GM12891 (cell line): ENCODE measurements around the gene POC5. TPM values are rescaled to one million over a fixed set of nuclear protein-coding genes. Genes with fewer than 3 reads are reported as not detected.
A peak's percentile ranks its signal among the peaks of the same experiment; 100 is the strongest.
"Not testable (repeated sequence)": the region's sequence is repeated elsewhere in the genome, so short reads cannot be mapped to it uniquely, and the experiment has no call there.

Experiments used
- DNase-seq: peaks from one replicate; pipeline ENCODE4 v3.0.0; 2011; ENCODE audit warnings: low spot score; ENCODE audit not compliant: insufficient read length
- FAIRE-seq: peaks from 2 replicates; lab custom pipeline; 2011; peaks lifted over from hg19 to GRCh38; lab: Jason Lieb, UNC
- PAX5 ChIP-seq: IDR thresholded peaks from 2 replicates; pipeline ENCODE4 v1.6.1; 2011; ENCODE audit warnings: low read length, moderate library complexity, mild to moderate bottlenecking; ENCODE audit not compliant: insufficient read depth, severe bottlenecking
- POLR2A ChIP-seq: IDR thresholded peaks from 2 replicates; pipeline ENCODE4 v1.6.1; 2011; ENCODE audit warnings: low read depth, low read length, control low read depth
- POLR2AphosphoS5 ChIP-seq: IDR thresholded peaks from 2 replicates; pipeline ENCODE4 v1.6.1; 2011; ENCODE audit warnings: low read depth, low read length, control low read depth
- POU2F2 ChIP-seq: IDR thresholded peaks from 2 replicates; pipeline ENCODE4 v1.6.1; 2011; ENCODE audit warnings: low read depth, mild to moderate bottlenecking, control low read depth, low read length, moderate library complexity
- SPI1 ChIP-seq: IDR thresholded peaks from 2 replicates; pipeline ENCODE4 v1.6.1; 2011; ENCODE audit warnings: low read depth, low read length, control low read depth
- TAF1 ChIP-seq: IDR thresholded peaks from 2 replicates; pipeline ENCODE4 v1.6.1; 2011; ENCODE audit warnings: low read depth, low read length, control low read depth
- polyA plus RNA-seq: library from polyadenylated mRNA; unstranded; fragments of >200 nt; gene quantifications from one replicate; pipeline ENCODE4 v1.2.1, GENCODE V29; 2012; ENCODE audit warnings: low read depth, missing spikeins, inconsistent platforms; ENCODE audit not compliant: missing spikeins

POC5 gene
- 9.2 TPM for polyA plus RNA-seq

- peak; percentile 89 for FAIRE-seq
- TF ChIP-seq POLR2AphosphoS5, result peak; percentile 97
- TF ChIP-seq PAX5, result no peak
- peak; percentile 97 for TF ChIP-seq POLR2A
- peak; percentile 93 for TF ChIP-seq SPI1
- peak; percentile 83 for TF ChIP-seq TAF1
- 0 out of 2 replicates have a peak, but pooled peaks have one; percentile 16 for TF ChIP-seq POU2F2
- DNase-seq, result peak; percentile 70
These were observed at the start of gene POC5 for GRCh38 chr5:75717082-75717922. Gene POC5 (minus strand): TSS chr5:75717437. CDS start chr5:75712937, 4,500 bp downstream.

GRCh38 chr5:75758116-75758515 lies 40.9 kb upstream of the POC5 start:
- TF ChIP-seq TAF1 (no peak), POLR2A (no peak)
- DNase-seq (no peak), FAIRE-seq (no peak)

GRCh38 chr5:75756981-75757380 lies 39.7 kb upstream of the POC5 start:
- FAIRE-seq (no peak), DNase-seq (no peak)
- TF ChIP-seq POLR2AphosphoS5 (no peak), POLR2A (no peak), POU2F2 (no peak), SPI1 (no peak), PAX5 (no peak), TAF1 (no peak)

- TF ChIP-seq POLR2A (no peak), PAX5 (no peak), POLR2AphosphoS5 (no peak), TAF1 (no peak), POU2F2 (no peak), SPI1 (no peak)
- FAIRE-seq, result no peak
- DNase-seq, result no peak
These were observed 39.0 kb upstream of the POC5 start for GRCh38 chr5:75756211-75756610.

- TF ChIP-seq TAF1 (no peak), POU2F2 (no peak), SPI1 (no peak), POLR2A (no peak), POLR2AphosphoS5 (no peak), PAX5 (no peak)
- FAIRE-seq (no peak), DNase-seq (no peak)
These were observed 35.9 kb upstream of the POC5 start for GRCh38 chr5:75753182-75753581.

- no peak for DNase-seq
- TF ChIP-seq TAF1 (no peak), POLR2A (no peak), POLR2AphosphoS5 (no peak), SPI1 (no peak), POU2F2 (no peak), PAX5 (no peak)
- FAIRE-seq, result no peak
These were observed 27.1 kb upstream of the POC5 start for GRCh38 chr5:75744355-75744754.

GRCh38 chr5:75736273-75736672 lies 19.0 kb upstream of the POC5 start:
- FAIRE-seq (no peak), DNase-seq (no peak)
- TF ChIP-seq PAX5 (no peak), POLR2A (no peak), POU2F2 (no peak), POLR2AphosphoS5 (no peak), SPI1 (no peak), TAF1 (no peak)

- no peak for TF ChIP-seq TAF1
- TF ChIP-seq POLR2A, result no peak
- TF ChIP-seq PAX5, result no peak
- TF ChIP-seq SPI1, result no peak
- no peak for TF ChIP-seq POU2F2
- no peak for TF ChIP-seq POLR2AphosphoS5
- DNase-seq (no peak), FAIRE-seq (peak; percentile 85)
These were observed 17.9 kb upstream of the POC5 start for GRCh38 chr5:75734913-75735789.

GRCh38 chr5:75733767-75734166 lies 16.5 kb upstream of the POC5 start:
- DNase-seq, result no peak
- FAIRE-seq, result no peak
- TF ChIP-seq POLR2AphosphoS5, result no peak
- no peak for TF ChIP-seq SPI1
- no peak for TF ChIP-seq PAX5
- no peak for TF ChIP-seq POLR2A
- no peak for TF ChIP-seq POU2F2
- no peak for TF ChIP-seq TAF1

- DNase-seq, FAIRE-seq: not testable (repeated sequence)
These were observed 14.3 kb upstream of the POC5 start for GRCh38 chr5:75731515-75731914.
